ENCODE results near the gene COX6B2.
A peak's percentile ranks its signal among the peaks of the same experiment; 100 is the strongest.

Gene COX6B2

GRCh38 chr19:55379174-55379573 is 24.7 kb upstream of the COX6B2 start:
- H3K36me3 ChIP-seq (ENCODE audit: insufficient read depth, insufficient read length, low read length), result no peaks in the 10 kb centered on the region
- H3K4me3 ChIP-seq (ENCODE audit: insufficient read length, low read depth), result no peak overlapping the region
- H3K4me1 ChIP-seq (ENCODE audit: insufficient read depth, insufficient read length), result peaks cover 11% of the 10 kb centered on the region
- peaks cover 12% of the 10 kb centered on the region for H3K27me3 ChIP-seq (ENCODE audit: insufficient read depth, insufficient read length)
- TF ChIP-seq YY1 (IDR thresholded peaks at IDR 0.05; ENCODE audit: insufficient read depth, insufficient read length) (no peak), ZNF274 (IDR thresholded peaks at IDR 0.05; ENCODE audit: low read depth, low read length) (no peak), SUZ12 (IDR thresholded peaks at IDR 0.05; ENCODE audit: extremely low read depth, insufficient read depth, insufficient read length) (no peak)
- H3K9ac ChIP-seq (ENCODE audit: insufficient read length, low read depth), result no peak overlapping the region
- no peaks in the 10 kb centered on the region for H3K9me3 ChIP-seq (ENCODE audit: insufficient read depth, low read length)
- no peak for DNase-seq (ENCODE audit: low read depth, low spot score)

GRCh38 chr19:55377356-55378131 is 23.0 kb upstream of the COX6B2 start:
- Histone ChIP-seq H3K36me3 (ENCODE audit: insufficient read depth, insufficient read length, low read length) (no peaks in the 10 kb centered on the region), H3K9ac (ENCODE audit: insufficient read length, low read depth) (peak overlapping the region; percentile 42), H3K9me3 (ENCODE audit: insufficient read depth, low read length) (no peaks in the 10 kb centered on the region), H3K27me3 (ENCODE audit: insufficient read depth, insufficient read length) (peaks cover 10% of the 10 kb centered on the region), H3K4me1 (ENCODE audit: insufficient read depth, insufficient read length) (peaks cover 17% of the 10 kb centered on the region), H3K4me3 (ENCODE audit: insufficient read length, low read depth) (no peak overlapping the region)
- no peak for TF ChIP-seq YY1 (IDR thresholded peaks at IDR 0.05; ENCODE audit: insufficient read depth, insufficient read length)
- no peak for TF ChIP-seq ZNF274 (IDR thresholded peaks at IDR 0.05; ENCODE audit: low read depth, low read length)
- TF ChIP-seq SUZ12 (IDR thresholded peaks at IDR 0.05; ENCODE audit: extremely low read depth, insufficient read depth, insufficient read length), result no peak
- DNase-seq (ENCODE audit: low read depth, low spot score), result no peak

- Histone ChIP-seq H3K4me3 (ENCODE audit: insufficient read length, low read depth) (no peak within 1 kb of the TSS), H3K4me1 (ENCODE audit: insufficient read depth, insufficient read length) (peaks cover 21% of the 10 kb centered on the region)
Measured at GRCh38 chr19:55376241-55376933, 21.9 kb upstream of the COX6B2 start, which contains the start of gene TMEM190. Gene TMEM190, plus strand, starts transcription at chr19:55376826. Its CDS starts 28 bp downstream, at chr19:55376854.

GRCh38 chr19:55373993-55374757 is 19.7 kb upstream of the COX6B2 start:
- no peaks in the 10 kb centered on the region for H3K9me3 ChIP-seq (ENCODE audit: insufficient read depth, low read length)
- peaks cover 23% of the 10 kb centered on the region for H3K27me3 ChIP-seq (ENCODE audit: insufficient read depth, insufficient read length)
- H3K36me3 ChIP-seq (ENCODE audit: insufficient read depth, insufficient read length, low read length), result no peaks in the 10 kb centered on the region
- peaks cover 21% of the 10 kb centered on the region for H3K4me1 ChIP-seq (ENCODE audit: insufficient read depth, insufficient read length)
- peak overlapping the region; percentile 3 for H3K9ac ChIP-seq (ENCODE audit: insufficient read length, low read depth)
- DNase-seq (ENCODE audit: low read depth, low spot score), result no peak
- TF ChIP-seq YY1 (IDR thresholded peaks at IDR 0.05; ENCODE audit: insufficient read depth, insufficient read length) (no peak), SUZ12 (IDR thresholded peaks at IDR 0.05; ENCODE audit: extremely low read depth, insufficient read depth, insufficient read length) (no peak), ZNF274 (IDR thresholded peaks at IDR 0.05; ENCODE audit: low read depth, low read length) (no peak)
- H3K4me3 ChIP-seq (ENCODE audit: insufficient read length, low read depth), result peak overlapping the region; percentile 15

More at GRCh38 chr19:55376241-55376933, 21.9 kb upstream of the COX6B2 start, which contains the start of gene TMEM190:
- TF ChIP-seq SUZ12 (IDR thresholded peaks at IDR 0.05; ENCODE audit: extremely low read depth, insufficient read depth, insufficient read length), result no peak
- TF ChIP-seq YY1 (IDR thresholded peaks at IDR 0.05; ENCODE audit: insufficient read depth, insufficient read length), result no peak
- no peak for TF ChIP-seq ZNF274 (IDR thresholded peaks at IDR 0.05; ENCODE audit: low read depth, low read length)
- no peak for DNase-seq (ENCODE audit: low read depth, low spot score)
- Histone ChIP-seq H3K27me3 (ENCODE audit: insufficient read depth, insufficient read length) (peaks cover 13% of the 10 kb centered on the region), H3K36me3 (ENCODE audit: insufficient read depth, insufficient read length, low read length) (no peaks in the 10 kb centered on the region), H3K9me3 (ENCODE audit: insufficient read depth, low read length) (no peaks in the 10 kb centered on the region), H3K9ac (ENCODE audit: insufficient read length, low read depth) (peak within 1 kb of the TSS; percentile 42)

GRCh38 chr19:55373306-55373992 is 18.9 kb upstream of the COX6B2 start:
- TF ChIP-seq SUZ12 (IDR thresholded peaks at IDR 0.05; ENCODE audit: extremely low read depth, insufficient read depth, insufficient read length) (no peak), ZNF274 (IDR thresholded peaks at IDR 0.05; ENCODE audit: low read depth, low read length) (no peak), YY1 (IDR thresholded peaks at IDR 0.05; ENCODE audit: insufficient read depth, insufficient read length) (no peak)
- Histone ChIP-seq H3K4me1 (ENCODE audit: insufficient read depth, insufficient read length) (peaks cover 24% of the 10 kb centered on the region), H3K27me3 (ENCODE audit: insufficient read depth, insufficient read length) (peaks cover 23% of the 10 kb centered on the region), H3K9me3 (ENCODE audit: insufficient read depth, low read length) (no peaks in the 10 kb centered on the region), H3K36me3 (ENCODE audit: insufficient read depth, insufficient read length, low read length) (peaks cover under 1% of the 10 kb centered on the region), H3K9ac (ENCODE audit: insufficient read length, low read depth) (peak overlapping the region; percentile 3), H3K4me3 (ENCODE audit: insufficient read length, low read depth) (no peak overlapping the region)
- DNase-seq (ENCODE audit: low read depth, low spot score), result no peak

GRCh38 chr19:55372316-55373081 is 18.0 kb upstream of the COX6B2 start:
- Histone ChIP-seq H3K27me3 (ENCODE audit: insufficient read depth, insufficient read length) (peaks cover 23% of the 10 kb centered on the region), H3K9ac (ENCODE audit: insufficient read length, low read depth) (peak overlapping the region; percentile 42), H3K4me1 (ENCODE audit: insufficient read depth, insufficient read length) (peaks cover 22% of the 10 kb centered on the region), H3K9me3 (ENCODE audit: insufficient read depth, low read length) (no peaks in the 10 kb centered on the region), H3K4me3 (ENCODE audit: insufficient read length, low read depth) (no peak overlapping the region), H3K36me3 (ENCODE audit: insufficient read depth, insufficient read length, low read length) (peaks cover 8% of the 10 kb centered on the region)
- no peak for DNase-seq (ENCODE audit: low read depth, low spot score)
- TF ChIP-seq SUZ12 (IDR thresholded peaks at IDR 0.05; ENCODE audit: extremely low read depth, insufficient read depth, insufficient read length) (no peak), ZNF274 (IDR thresholded peaks at IDR 0.05; ENCODE audit: low read depth, low read length) (no peak), YY1 (IDR thresholded peaks at IDR 0.05; ENCODE audit: insufficient read depth, insufficient read length) (no peak)

Data from NT2/D1 (cell line).